DND-41 (cell line): ENCODE results near the gene TTN.

Source experiments
- EZH2 ChIP-seq: IDR thresholded peaks from 3 replicates; pipeline ENCODE4 v1.6.1; 2012; ENCODE audit warnings: borderline replicate concordance, low read depth, mild to moderate bottlenecking, moderate library complexity, low read length, inconsistent platforms; ENCODE audit not compliant: severe bottlenecking
- TF ChIP-seq, protein P1 (sequence below): IDR thresholded peaks from 2 replicates; pipeline ENCODE4 v1.5.1; 2012; ENCODE audit warnings: borderline replicate concordance, low read length, moderate library complexity, mild to moderate bottlenecking; ENCODE audit not compliant: poor library complexity, severe bottlenecking; ENCODE audit errors: extremely low read depth

DNA sequence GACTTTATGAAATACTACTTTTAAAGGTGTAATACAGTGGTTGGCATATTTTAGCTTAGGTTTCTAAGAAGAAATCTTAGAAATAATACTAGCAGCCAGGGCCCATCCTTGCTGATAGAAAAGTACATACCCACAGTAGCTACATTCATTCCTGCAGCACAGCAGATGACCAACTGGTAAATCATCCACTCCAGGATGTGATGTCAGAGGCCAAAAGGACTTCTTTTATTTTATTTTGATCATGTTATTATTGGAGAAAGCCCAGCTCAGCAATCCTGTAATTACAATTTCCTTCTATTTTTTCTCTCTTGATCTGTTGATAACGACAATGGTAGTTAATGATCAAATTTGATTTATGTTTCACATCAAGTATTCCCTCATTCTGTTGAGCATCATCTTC lies 18.0 kb upstream of the TTN start:
- TF ChIP-seq, protein P1, sequence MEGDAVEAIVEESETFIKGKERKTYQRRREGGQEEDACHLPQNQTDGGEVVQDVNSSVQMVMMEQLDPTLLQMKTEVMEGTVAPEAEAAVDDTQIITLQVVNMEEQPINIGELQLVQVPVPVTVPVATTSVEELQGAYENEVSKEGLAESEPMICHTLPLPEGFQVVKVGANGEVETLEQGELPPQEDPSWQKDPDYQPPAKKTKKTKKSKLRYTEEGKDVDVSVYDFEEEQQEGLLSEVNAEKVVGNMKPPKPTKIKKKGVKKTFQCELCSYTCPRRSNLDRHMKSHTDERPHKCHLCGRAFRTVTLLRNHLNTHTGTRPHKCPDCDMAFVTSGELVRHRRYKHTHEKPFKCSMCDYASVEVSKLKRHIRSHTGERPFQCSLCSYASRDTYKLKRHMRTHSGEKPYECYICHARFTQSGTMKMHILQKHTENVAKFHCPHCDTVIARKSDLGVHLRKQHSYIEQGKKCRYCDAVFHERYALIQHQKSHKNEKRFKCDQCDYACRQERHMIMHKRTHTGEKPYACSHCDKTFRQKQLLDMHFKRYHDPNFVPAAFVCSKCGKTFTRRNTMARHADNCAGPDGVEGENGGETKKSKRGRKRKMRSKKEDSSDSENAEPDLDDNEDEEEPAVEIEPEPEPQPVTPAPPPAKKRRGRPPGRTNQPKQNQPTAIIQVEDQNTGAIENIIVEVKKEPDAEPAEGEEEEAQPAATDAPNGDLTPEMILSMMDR = no peak
- TF ChIP-seq EZH2 = no peak
